Pancreas (tissue), 10 donors: ENCODE results near the gene KLHDC1. TPM values are rescaled to one million over a fixed set of nuclear protein-coding genes. Genes with fewer than 3 reads are reported as not detected.

ENCODE experiments used
- ATAC-seq, 4 donors: fragments of 200-7000 bp; cut with Tn5 transposase; one replicate each; pipeline versions ENCODE4 v1.8.0 to v1.9.1; 2020; ENCODE audit warnings: mild to moderate bottlenecking in 4 of 4, moderate library complexity in 4 of 4
- DNase-seq, 6 donors: peaks; one replicate each; pipeline ENCODE4 v3.0.0-alpha.2; 2020
- FAIRE-seq: peaks from 2 replicates; lab custom pipeline; 2012; peaks lifted over from hg19 to GRCh38; lab: Jason Lieb, UNC
- H3K27ac ChIP-seq, 4 donors: fragments of 200-600 bp; sonication (generic); 1 replicate in 3 of 4; 2 replicates in 1 of 4; pipeline versions ENCODE4 v1.5.0 to v1.8.0; 2020
- H3K27me3 ChIP-seq, 4 donors: fragments of 200-600 bp; one replicate each; pipeline ENCODE4 v1.8.0; 2021
- H3K36me3 ChIP-seq, 3 donors: fragments of 200-600 bp; sonication (generic) in 1 of 3; one replicate each; pipeline versions ENCODE4 v1.5.0 to v1.8.0; 2020 to 2021
- H3K4me1 ChIP-seq, 3 donors: fragments of 200-600 bp; one replicate each; pipeline ENCODE4 v1.8.0; 2021
- H3K4me3 ChIP-seq, 4 donors: fragments of 200-600 bp; sonication (generic) in 2 of 4; one replicate each; pipeline versions ENCODE4 v1.5.0 to v1.8.0; 2020 to 2021
- H3K9me3 ChIP-seq, 4 donors: fragments of 200-600 bp; one replicate each; pipeline ENCODE4 v1.8.0; 2021
- WGBS, 2 donors: extraction: QIAGEN DNeasy Blood & Tissue Kit; methylation state at CpG; one replicate each; pipeline ENCODE4 v1.1.7; 2013; 5-methylcytosine and 5-hydroxymethylcytosine counted together
- intact Hi-C, 3 donors: fragments of 100-400 bp; cut with DNase I; formaldehyde crosslinking; loops; one replicate each; pipeline versions ENCODE4 v1.11.1 to v1.14.2; 2022
- polyA plus RNA-seq, 2 donors: library from polyadenylated mRNA; stranded (reverse); fragments of 200-250 nt; gene quantifications; one replicate each; pipeline ENCODE4 v1.2.3, GENCODE V29; 2013
- total RNA-seq, 6 donors: library from RNA; stranded (reverse); fragmentation: NEBNext Ultra II Directional in 4 of 6; extraction: Animal tissue kit (Norgen Biotek cat#: 25700) in 4 of 6; gene quantifications; one replicate each; pipeline versions ENCODE4 v1.2.1 to v1.2.4, GENCODE V29; 2021 to 2023
- TF ChIP-seq, protein P1 (sequence below), 4 donors: fragments of 200-600 bp; sonication (generic) in 3 of 4; IDR thresholded peaks; one replicate each; pipeline versions ENCODE4 v1.5.0 to v1.8.0; 2021; ENCODE audit warnings: antibody characterized with exemption in 4 of 4
- donor health status: healthy with polysubstance abuse.
- donor health status: DM: no; HTN: no; CAD: no; lungs with moderate emphysema.
- donor health status: DM: no; HTN: no; CAD: no.
- donor health status: control.
- donor health status: control.
- donor health status: Bipolar disorder and iron deficiency.
- donor health status: DM: yes; HTN: yes; CAD: no.
- donor health status: DM: no; HTN: no; CAD: no.
- donor health status: DM: no; HTN: no; CAD: no.
- donor health status: DM: yes; HTN: yes; CAD: no.

Gene KLHDC1
- total and polyA plus RNA-seq, 8 donors = 1.2 to 4.8 (median 3.8) TPM

DNA sequence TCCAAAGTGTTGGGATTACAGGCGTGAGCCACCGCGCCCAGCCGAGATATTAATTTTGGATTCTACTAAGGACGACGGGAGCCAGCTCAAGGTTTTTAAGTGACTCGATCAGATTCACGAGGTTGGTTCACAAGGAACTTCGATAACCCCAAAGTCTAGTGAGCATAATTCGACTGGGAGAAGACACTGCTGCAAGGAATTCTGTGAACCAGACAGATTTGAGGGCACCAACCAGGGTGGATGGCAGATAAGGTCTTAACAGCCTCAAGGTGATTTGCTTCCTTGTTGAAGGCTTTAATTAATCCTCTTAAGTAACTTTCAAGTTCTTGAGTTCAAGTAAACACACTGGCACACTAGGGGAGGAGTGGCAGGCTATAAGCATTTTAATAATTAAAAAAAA lies 73.9 kb downstream of the KLHDC1 start:
- intact Hi-C loops = loop anchor here in 1 of 3 donors (5.0 kb wide), 1 partner anchor 135 kb away; no protein-coding TSS in a partner anchor
- H3K4me1 ChIP-seq = peaks cover 6 to 20% (median 9%) of the 10 kb centered on the region in 3 donors
- WGBS, 2 donors = 32 to 52% methylated on average over 10 of the region's 10 CpGs
- peaks cover 0 to 2% (median 0%) of the 10 kb centered on the region in 3 donors for H3K36me3 ChIP-seq
- no peak for ATAC-seq
- DNase-seq = peak in 2 of 6 donors; percentile 20 to 24
- TF ChIP-seq, protein P1, sequence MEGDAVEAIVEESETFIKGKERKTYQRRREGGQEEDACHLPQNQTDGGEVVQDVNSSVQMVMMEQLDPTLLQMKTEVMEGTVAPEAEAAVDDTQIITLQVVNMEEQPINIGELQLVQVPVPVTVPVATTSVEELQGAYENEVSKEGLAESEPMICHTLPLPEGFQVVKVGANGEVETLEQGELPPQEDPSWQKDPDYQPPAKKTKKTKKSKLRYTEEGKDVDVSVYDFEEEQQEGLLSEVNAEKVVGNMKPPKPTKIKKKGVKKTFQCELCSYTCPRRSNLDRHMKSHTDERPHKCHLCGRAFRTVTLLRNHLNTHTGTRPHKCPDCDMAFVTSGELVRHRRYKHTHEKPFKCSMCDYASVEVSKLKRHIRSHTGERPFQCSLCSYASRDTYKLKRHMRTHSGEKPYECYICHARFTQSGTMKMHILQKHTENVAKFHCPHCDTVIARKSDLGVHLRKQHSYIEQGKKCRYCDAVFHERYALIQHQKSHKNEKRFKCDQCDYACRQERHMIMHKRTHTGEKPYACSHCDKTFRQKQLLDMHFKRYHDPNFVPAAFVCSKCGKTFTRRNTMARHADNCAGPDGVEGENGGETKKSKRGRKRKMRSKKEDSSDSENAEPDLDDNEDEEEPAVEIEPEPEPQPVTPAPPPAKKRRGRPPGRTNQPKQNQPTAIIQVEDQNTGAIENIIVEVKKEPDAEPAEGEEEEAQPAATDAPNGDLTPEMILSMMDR (IDR thresholded peaks at IDR 0.05) = no peak
- FAIRE-seq = no peak
- peak overlapping the region; percentile 84 to 97 (median 96) for H3K27ac ChIP-seq
- no peaks in the 10 kb centered on the region for H3K27me3 ChIP-seq
- H3K4me3 ChIP-seq = peak overlapping the region; percentile 59 to 99 (median 82)
- H3K9me3 ChIP-seq = no peaks in the 10 kb centered on the region

- Histone ChIP-seq H3K27ac (peak overlapping the region; percentile 84 to 97 (median 96)), H3K27me3 (no peaks in the 10 kb centered on the region), H3K36me3 (peaks cover 0 to 5% (median 0%) of the 10 kb centered on the region in 3 donors), H3K4me1 (peaks cover 6 to 23% (median 13%) of the 10 kb centered on the region in 3 donors), H3K9me3 (no peaks in the 10 kb centered on the region), H3K4me3 (peak overlapping the region; percentile 59 to 99 (median 82))
- intact Hi-C loops = loop anchor here in 1 of 3 donors (5.0 kb wide), 1 partner anchor 135 kb away; no protein-coding TSS in a partner anchor
- no peak for FAIRE-seq
- TF ChIP-seq, protein P1 (IDR thresholded peaks at IDR 0.05) = no peak
- WGBS, 2 donors = 0 to 1% methylated on average over 9 of the region's 9 CpGs
- DNase-seq = no peak
- no peak for ATAC-seq
Measured at GRCh38 chr14:49767270-49767570, 74.3 kb downstream of the KLHDC1 start.

DNA sequence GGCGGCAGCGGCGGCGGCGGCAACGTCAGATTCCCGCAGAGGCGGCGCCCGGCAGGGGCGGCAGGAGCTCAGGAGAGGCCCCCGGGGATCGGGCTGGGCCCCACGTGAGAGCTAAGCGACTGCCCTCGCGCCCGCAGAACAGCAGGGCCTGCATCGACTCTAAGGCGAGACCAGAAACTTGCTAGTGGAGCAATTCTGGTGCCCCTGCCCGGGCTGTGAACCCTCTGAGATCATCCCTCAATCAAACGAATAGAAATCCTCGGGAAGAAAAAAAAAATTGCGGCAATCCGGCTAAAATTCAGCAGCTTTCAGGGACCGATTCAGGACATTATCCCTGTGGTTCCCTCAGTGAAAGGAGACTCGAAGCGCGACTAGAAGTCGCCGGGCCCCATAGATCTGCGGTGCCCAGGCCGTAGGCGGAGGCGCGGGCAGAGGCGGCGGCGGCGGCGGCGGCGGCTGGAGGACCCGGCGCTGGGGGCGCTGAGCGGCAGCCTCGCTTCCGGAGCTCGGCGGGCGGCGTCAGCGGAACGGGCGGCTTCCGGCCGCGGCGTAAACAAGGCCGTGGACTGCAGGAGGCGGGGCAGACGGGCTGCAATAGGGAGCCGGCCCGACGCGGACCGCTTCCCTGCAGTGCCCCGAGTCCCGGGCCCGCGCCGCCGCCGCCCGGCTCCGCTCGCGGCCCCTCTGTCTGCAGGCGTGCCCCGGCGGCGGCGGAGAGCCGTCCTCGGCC lies 74.8 kb downstream of the KLHDC1 start, which contains the start of gene KLHDC2:
TSS of gene KLHDC2 (plus strand) at position 583 of the 730 bp plus-strand sequence. CDS start 316 bp downstream, outside the sequence.
- peak within 1 kb of the TSS; percentile 59 to 99 (median 82) for H3K4me3 ChIP-seq
- H3K27me3 ChIP-seq = no peaks in the 10 kb centered on the region
- ATAC-seq (peak; percentile 80 to 88 (median 87)), DNase-seq (peak; percentile 89 to 95 (median 92)), FAIRE-seq (no peak)
- H3K4me1 ChIP-seq = peaks cover 6 to 24% (median 16%) of the 10 kb centered on the region in 3 donors
- intact Hi-C loops = loop anchor here in 1 of 3 donors (5.0 kb wide), 1 partner anchor 135 kb away; no protein-coding TSS in a partner anchor
- no peaks in the 10 kb centered on the region for H3K9me3 ChIP-seq
- 0% methylated on average over 70 to 86 of the region's 86 CpGs for WGBS, 2 donors
- TF ChIP-seq, protein P1 (IDR thresholded peaks at IDR 0.05) = peak in 2 of 4 donors; percentile 7 to 13
- peak within 1 kb of the TSS; percentile 84 to 97 (median 96) for H3K27ac ChIP-seq
- peaks cover 0 to 7% (median 0%) of the 10 kb centered on the region in 3 donors for H3K36me3 ChIP-seq

GRCh38 chr14:49768301-49769121 lies 75.6 kb downstream of the KLHDC1 start:
- TF ChIP-seq, protein P1 (IDR thresholded peaks at IDR 0.05) = no peak
- WGBS, 2 donors = 0% methylated on average over 65 to 67 of the region's 67 CpGs
- peak; percentile 50 to 85 (median 70) for DNase-seq
- no peak for FAIRE-seq
- Histone ChIP-seq H3K4me1 (peaks cover 6 to 24% (median 16%) of the 10 kb centered on the region in 3 donors), H3K4me3 (peak overlapping the region; percentile 59 to 99 (median 82)), H3K27me3 (no peaks in the 10 kb centered on the region), H3K36me3 (peaks cover 0 to 7% (median 0%) of the 10 kb centered on the region in 3 donors), H3K27ac (peak overlapping the region; percentile 84 to 97 (median 96)), H3K9me3 (no peaks in the 10 kb centered on the region)
- peak; percentile 28 to 47 (median 38) for ATAC-seq
- intact Hi-C loops = loop anchor here in 1 of 3 donors (5.0 kb wide), 1 partner anchor 136 kb away; no protein-coding TSS in a partner anchor
